ENCODE measurements around the gene SPN.
"Not testable (repeated sequence)": the region's sequence is repeated elsewhere in the genome, so short reads cannot be mapped to it uniquely, and the experiment has no call there.

DNA sequence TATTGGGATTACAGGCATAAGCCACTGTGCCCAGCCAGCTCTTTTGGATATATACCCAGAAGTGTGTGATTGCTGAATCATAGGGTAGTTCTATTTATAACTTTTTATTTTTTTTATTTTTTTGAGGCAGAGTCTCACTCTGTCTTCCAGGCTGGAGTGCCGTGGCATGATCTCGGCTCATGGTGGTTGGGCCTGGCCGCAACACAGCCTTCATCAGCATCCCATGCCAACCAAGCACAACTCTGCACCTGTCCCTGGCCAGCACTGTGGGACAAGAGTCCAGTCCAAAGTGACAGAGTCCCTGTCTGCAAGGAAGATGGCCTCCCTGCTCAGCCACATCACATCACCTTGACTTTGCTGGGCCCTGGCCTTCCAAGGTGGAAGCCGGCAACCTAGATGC lies 37.9 kb upstream of the SPN start:
- TF ChIP-seq, protein P1, sequence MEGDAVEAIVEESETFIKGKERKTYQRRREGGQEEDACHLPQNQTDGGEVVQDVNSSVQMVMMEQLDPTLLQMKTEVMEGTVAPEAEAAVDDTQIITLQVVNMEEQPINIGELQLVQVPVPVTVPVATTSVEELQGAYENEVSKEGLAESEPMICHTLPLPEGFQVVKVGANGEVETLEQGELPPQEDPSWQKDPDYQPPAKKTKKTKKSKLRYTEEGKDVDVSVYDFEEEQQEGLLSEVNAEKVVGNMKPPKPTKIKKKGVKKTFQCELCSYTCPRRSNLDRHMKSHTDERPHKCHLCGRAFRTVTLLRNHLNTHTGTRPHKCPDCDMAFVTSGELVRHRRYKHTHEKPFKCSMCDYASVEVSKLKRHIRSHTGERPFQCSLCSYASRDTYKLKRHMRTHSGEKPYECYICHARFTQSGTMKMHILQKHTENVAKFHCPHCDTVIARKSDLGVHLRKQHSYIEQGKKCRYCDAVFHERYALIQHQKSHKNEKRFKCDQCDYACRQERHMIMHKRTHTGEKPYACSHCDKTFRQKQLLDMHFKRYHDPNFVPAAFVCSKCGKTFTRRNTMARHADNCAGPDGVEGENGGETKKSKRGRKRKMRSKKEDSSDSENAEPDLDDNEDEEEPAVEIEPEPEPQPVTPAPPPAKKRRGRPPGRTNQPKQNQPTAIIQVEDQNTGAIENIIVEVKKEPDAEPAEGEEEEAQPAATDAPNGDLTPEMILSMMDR (IDR thresholded peaks at IDR 0.05), result not testable (repeated sequence)
- TF ChIP-seq POLR2AphosphoS5 (IDR thresholded peaks at IDR 0.05), result not testable (repeated sequence)
